Mesothelial cell of epicardium (in vitro differentiated cells): ENCODE measurements around the gene OR6B3. TPM values are rescaled to one million over a fixed set of nuclear protein-coding genes. Genes with fewer than 3 reads are reported as not detected.

Experiments
- DNase-seq, 2 experiments: peaks; one replicate each; pipeline ENCODE4 v3.0.0; 2021; ENCODE audit warnings: low spot score in 2 of 2; ENCODE audit not compliant: unreplicated experiment in 2 of 2
- H3K27ac Mint-ChIP-seq: 2 replicates; pipeline ENCODE4 v1.8.0; 2021; ENCODE audit warnings: mixed read lengths
- H3K27me3 Mint-ChIP-seq: 2 replicates; pipeline ENCODE4 v1.8.0; 2021; ENCODE audit warnings: low read depth, mixed read lengths
- H3K36me3 Mint-ChIP-seq: 2 replicates; pipeline ENCODE4 v1.8.0; 2021; ENCODE audit warnings: mixed read lengths
- H3K4me1 Mint-ChIP-seq: 2 replicates; pipeline ENCODE4 v1.8.0; 2021; ENCODE audit warnings: mixed read lengths
- H3K4me3 Mint-ChIP-seq: 2 replicates; pipeline ENCODE4 v1.8.0; 2021; ENCODE audit warnings: mild to moderate bottlenecking, moderate library complexity, mixed read lengths
- H3K9me3 Mint-ChIP-seq: 2 replicates; pipeline ENCODE4 v1.8.0; 2021; ENCODE audit warnings: mixed read lengths
- total RNA-seq: library from RNA; stranded (reverse); gene quantifications from 3 replicates; pipeline ENCODE4 v1.2.1, GENCODE V29; 2021
- TF ChIP-seq, protein P1 (sequence below): fragments of 200-600 bp; sonication (generic); IDR thresholded peaks from one replicate; pipeline ENCODE4 v1.5.0; 2021; ENCODE audit warnings: antibody characterized with exemption; ENCODE audit not compliant: unreplicated experiment

Gene OR6B3
- total RNA-seq, 1 donor from 2014 or later: not detected

DNA sequence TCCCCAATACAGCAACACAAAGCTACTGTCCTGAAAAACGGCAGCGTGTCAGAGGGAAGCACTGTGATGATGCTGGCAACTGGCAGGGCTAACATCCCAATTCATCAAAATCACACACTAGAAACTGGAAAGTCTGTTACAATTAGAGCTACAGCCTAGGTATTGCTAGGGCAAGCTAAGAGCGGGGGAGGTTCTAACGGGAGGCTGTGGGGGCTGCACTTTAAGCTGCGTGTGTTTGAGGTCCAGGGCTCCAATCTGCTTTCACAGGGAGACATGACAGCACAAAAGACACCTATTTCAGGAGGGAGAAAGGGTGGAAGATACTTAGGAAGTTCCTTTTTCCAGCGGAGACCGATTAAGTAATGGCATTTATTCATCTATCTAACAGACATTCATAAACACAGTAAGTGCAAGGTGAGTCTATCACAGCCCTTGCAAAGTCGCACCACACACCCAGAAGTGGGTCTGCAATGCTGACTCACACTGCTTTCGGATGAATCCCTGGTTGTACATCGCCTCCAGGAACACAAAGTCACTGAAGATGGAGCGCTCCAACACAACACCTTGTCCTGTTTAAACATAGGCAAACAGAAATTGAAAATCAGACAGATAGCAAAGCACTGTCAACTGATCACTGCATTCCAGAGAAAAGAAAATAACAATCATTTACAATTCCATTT, 35.1 kb downstream of the OR6B3 start:
- no peak overlapping the region for H3K27ac Mint-ChIP-seq
- peaks cover 3% of the 10 kb centered on the region for H3K4me1 Mint-ChIP-seq
- TF ChIP-seq, protein P1, sequence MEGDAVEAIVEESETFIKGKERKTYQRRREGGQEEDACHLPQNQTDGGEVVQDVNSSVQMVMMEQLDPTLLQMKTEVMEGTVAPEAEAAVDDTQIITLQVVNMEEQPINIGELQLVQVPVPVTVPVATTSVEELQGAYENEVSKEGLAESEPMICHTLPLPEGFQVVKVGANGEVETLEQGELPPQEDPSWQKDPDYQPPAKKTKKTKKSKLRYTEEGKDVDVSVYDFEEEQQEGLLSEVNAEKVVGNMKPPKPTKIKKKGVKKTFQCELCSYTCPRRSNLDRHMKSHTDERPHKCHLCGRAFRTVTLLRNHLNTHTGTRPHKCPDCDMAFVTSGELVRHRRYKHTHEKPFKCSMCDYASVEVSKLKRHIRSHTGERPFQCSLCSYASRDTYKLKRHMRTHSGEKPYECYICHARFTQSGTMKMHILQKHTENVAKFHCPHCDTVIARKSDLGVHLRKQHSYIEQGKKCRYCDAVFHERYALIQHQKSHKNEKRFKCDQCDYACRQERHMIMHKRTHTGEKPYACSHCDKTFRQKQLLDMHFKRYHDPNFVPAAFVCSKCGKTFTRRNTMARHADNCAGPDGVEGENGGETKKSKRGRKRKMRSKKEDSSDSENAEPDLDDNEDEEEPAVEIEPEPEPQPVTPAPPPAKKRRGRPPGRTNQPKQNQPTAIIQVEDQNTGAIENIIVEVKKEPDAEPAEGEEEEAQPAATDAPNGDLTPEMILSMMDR: no peak
- H3K36me3 Mint-ChIP-seq: peaks cover 45% of the 10 kb centered on the region
- no peak for DNase-seq
- no peaks in the 10 kb centered on the region for H3K9me3 Mint-ChIP-seq
- H3K27me3 Mint-ChIP-seq: no peaks in the 10 kb centered on the region
- H3K4me3 Mint-ChIP-seq: no peak overlapping the region

DNA sequence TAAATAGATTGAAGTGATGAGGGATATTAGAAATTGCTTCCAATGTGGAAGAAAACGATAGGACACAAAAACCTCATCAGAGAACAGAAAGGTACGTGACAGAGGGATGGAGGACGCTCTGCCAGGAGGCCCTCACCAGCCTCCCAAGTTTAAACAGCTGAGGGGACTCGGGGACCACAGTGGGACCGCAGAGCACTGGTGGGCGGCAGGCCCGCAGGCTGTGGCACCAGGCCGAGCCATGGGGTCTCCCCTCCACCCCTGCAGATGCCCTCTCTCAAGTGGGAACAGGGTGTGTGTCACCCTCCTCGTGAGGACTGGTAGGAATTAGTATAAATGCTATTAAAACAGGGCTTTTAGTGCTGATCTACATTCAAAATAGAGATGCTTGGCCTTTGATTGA, 39.0 kb downstream of the OR6B3 start:
- H3K4me3 Mint-ChIP-seq: no peak overlapping the region
- DNase-seq: no peak
- no peaks in the 10 kb centered on the region for H3K27me3 Mint-ChIP-seq
- H3K9me3 Mint-ChIP-seq: no peaks in the 10 kb centered on the region
- H3K27ac Mint-ChIP-seq: no peak overlapping the region
- no peaks in the 10 kb centered on the region for H3K4me1 Mint-ChIP-seq
- TF ChIP-seq, protein P1: no peak
- H3K36me3 Mint-ChIP-seq: peaks cover 40% of the 10 kb centered on the region

DNA sequence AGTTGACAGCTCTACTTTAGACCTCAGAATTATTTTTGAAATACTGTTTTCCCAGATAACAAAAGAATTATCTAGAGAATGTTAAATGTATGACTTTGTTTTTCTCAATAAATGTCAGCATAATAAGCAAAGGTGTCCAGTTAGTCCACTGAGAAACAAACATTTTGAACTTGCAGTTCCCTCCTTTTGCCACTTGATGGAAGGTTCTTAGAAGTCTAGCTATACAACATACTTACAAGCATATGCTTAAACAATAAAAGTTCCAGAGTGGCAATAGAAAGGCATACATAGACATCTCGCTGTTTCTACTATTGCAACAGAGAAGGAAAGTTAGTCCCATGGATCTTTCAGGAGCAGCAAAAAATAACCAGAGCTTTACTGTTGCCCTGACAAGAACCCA, 40.0 kb downstream of the OR6B3 start:
- H3K27ac Mint-ChIP-seq: no peak overlapping the region
- peaks cover 37% of the 10 kb centered on the region for H3K36me3 Mint-ChIP-seq
- H3K9me3 Mint-ChIP-seq: no peaks in the 10 kb centered on the region
- no peak overlapping the region for H3K4me3 Mint-ChIP-seq
- H3K4me1 Mint-ChIP-seq: no peaks in the 10 kb centered on the region
- no peak for DNase-seq
- TF ChIP-seq, protein P1: peak; percentile 34
- no peaks in the 10 kb centered on the region for H3K27me3 Mint-ChIP-seq

DNA sequence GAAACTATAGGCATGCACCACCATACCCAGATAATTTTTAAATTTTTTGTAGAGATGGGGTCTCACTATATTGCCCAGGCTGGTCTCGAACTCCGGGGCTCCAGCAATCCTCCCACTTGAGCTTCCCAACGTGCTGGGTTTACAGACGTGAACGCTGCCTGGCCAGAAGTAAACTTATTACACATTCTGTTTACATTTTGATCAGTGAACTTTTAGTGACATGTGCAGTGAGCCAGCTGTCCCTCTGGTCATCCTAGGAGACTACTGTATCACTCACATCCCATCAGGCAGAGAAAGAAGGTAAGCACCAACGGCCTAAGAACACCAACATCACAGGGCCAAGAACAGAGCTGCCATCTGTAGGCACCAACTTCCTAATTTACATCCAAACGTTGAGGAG, 50.3 kb downstream of the OR6B3 start:
- no peak for DNase-seq
- TF ChIP-seq, protein P1: no peak
- Mint-ChIP-seq H3K4me1 (no peaks in the 10 kb centered on the region), H3K27me3 (no peaks in the 10 kb centered on the region), H3K27ac (no peak overlapping the region), H3K36me3 (peaks cover 38% of the 10 kb centered on the region), H3K4me3 (no peak overlapping the region), H3K9me3 (no peaks in the 10 kb centered on the region)

DNA sequence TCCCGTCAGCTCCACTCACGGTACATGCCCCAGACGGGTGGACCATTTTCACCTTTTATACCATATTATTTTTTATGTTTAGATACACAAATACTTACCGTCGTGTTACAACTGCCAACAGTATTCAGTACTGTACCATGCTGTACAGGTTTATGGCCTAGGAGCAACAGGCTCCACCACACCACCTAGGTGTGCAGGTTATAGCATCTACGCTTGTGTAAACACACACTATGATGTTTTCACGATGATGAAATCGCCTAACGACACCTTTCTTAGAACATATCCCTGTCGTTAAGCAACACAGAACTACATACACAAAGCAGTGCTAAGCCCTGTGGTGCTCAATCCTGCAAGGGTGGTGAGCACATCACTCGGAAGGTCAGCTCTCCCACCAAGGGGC, 52.6 kb downstream of the OR6B3 start:
- no peak overlapping the region for H3K27ac Mint-ChIP-seq
- no peaks in the 10 kb centered on the region for H3K9me3 Mint-ChIP-seq
- no peak for DNase-seq
- no peaks in the 10 kb centered on the region for H3K4me1 Mint-ChIP-seq
- H3K4me3 Mint-ChIP-seq: no peak overlapping the region
- TF ChIP-seq, protein P1: no peak
- no peaks in the 10 kb centered on the region for H3K27me3 Mint-ChIP-seq
- peaks cover 34% of the 10 kb centered on the region for H3K36me3 Mint-ChIP-seq
